IgD-negative memory B cell (primary cell): ENCODE measurements around the gene SERTAD1. TPM values are rescaled to one million over a fixed set of nuclear protein-coding genes. Genes with fewer than 3 reads are reported as not detected.

Experiments used
- H3K27ac Mint-ChIP-seq, 3 donors: one replicate each; pipeline ENCODE4 v1.8.0; 2020 to 2022; ENCODE audit warnings: mild to moderate bottlenecking in 3 of 3, mixed read lengths in 3 of 3, moderate library complexity in 1 of 3
- H3K27me3 Mint-ChIP-seq: one replicate; pipeline ENCODE4 v1.8.0; 2021; ENCODE audit warnings: mixed read lengths
- H3K36me3 Mint-ChIP-seq: one replicate; pipeline ENCODE4 v1.8.0; 2020; ENCODE audit warnings: mild to moderate bottlenecking, mixed read lengths
- H3K4me1 Mint-ChIP-seq, 3 donors: one replicate each; pipeline ENCODE4 v1.8.0; 2020 to 2022; ENCODE audit warnings: mixed read lengths in 3 of 3, mild to moderate bottlenecking in 1 of 3
- H3K4me3 Mint-ChIP-seq, 4 donors: one replicate each; pipeline ENCODE4 v1.8.0; 2020 to 2022; ENCODE audit warnings: mild to moderate bottlenecking in 4 of 4, mixed read lengths in 4 of 4, moderate library complexity in 3 of 4
- H3K9me3 Mint-ChIP-seq, 3 donors: one replicate each; pipeline ENCODE4 v1.8.0; 2020 to 2021; ENCODE audit warnings: mixed read lengths in 3 of 3, mild to moderate bottlenecking in 1 of 3
- polyA plus RNA-seq: library from polyadenylated mRNA; unstranded; fragments of 300-500 nt; fragmentation: Illumina TruSeq; gene quantifications from one replicate; pipeline ENCODE4 v1.2.3, GENCODE V29; 2021

SERTAD1 gene
- polyA plus RNA-seq, 1 donor from 2014 or later, result 13.2 TPM

GRCh38 chr19:40420766-40421765, 4.7 kb downstream of the SERTAD1 start:
- Mint-ChIP-seq H3K36me3 (no peaks in the 10 kb centered on the region), H3K27me3 (no peaks in the 10 kb centered on the region), H3K9me3 (no peaks in the 10 kb centered on the region), H3K27ac (peak overlapping the region; percentile 84 to 88 (median 85)), H3K4me1 (peaks cover 14 to 21% (median 18%) of the 10 kb centered on the region in 3 donors), H3K4me3 (peak overlapping the region; percentile 80 to 91 (median 89))

GRCh38 chr19:40420451-40420765, 5.4 kb downstream of the SERTAD1 start:
- H3K36me3 Mint-ChIP-seq, result no peaks in the 10 kb centered on the region
- no peaks in the 10 kb centered on the region for H3K9me3 Mint-ChIP-seq
- H3K4me1 Mint-ChIP-seq, result peaks cover 8 to 18% (median 18%) of the 10 kb centered on the region in 3 donors
- no peaks in the 10 kb centered on the region for H3K27me3 Mint-ChIP-seq
- peak overlapping the region; percentile 84 to 88 (median 85) for H3K27ac Mint-ChIP-seq
- H3K4me3 Mint-ChIP-seq, result peak overlapping the region; percentile 80 to 91 (median 89)

DNA sequence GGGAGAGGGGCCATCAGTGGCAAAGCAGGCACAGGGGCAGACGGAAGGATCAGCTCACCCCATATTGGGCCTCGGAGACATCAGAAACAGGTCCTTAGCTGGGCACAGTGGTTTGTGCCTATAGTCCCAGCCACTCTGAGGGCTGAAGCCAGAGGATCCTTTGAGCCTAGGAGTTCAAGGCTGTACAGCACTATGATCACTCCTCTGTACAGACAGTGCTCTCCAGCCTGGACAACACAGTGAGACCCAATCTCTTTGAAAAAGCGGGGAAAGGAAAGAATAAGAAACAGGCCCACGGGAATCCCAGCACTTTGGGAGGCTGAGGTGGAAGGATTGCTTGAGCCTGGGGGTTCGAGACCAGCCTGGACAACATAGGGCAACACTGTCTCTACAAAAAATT, 6.0 kb downstream of the SERTAD1 start:
- H3K27ac Mint-ChIP-seq, result peak overlapping the region in 1 of 3 donors; percentile 44
- H3K27me3 Mint-ChIP-seq, result no peaks in the 10 kb centered on the region
- peaks cover 8 to 17% (median 16%) of the 10 kb centered on the region in 3 donors for H3K4me1 Mint-ChIP-seq
- H3K9me3 Mint-ChIP-seq, result no peaks in the 10 kb centered on the region
- H3K36me3 Mint-ChIP-seq, result no peaks in the 10 kb centered on the region
- H3K4me3 Mint-ChIP-seq, result peak overlapping the region in 3 of 4 donors; percentile 46 to 80 (median 78)

DNA sequence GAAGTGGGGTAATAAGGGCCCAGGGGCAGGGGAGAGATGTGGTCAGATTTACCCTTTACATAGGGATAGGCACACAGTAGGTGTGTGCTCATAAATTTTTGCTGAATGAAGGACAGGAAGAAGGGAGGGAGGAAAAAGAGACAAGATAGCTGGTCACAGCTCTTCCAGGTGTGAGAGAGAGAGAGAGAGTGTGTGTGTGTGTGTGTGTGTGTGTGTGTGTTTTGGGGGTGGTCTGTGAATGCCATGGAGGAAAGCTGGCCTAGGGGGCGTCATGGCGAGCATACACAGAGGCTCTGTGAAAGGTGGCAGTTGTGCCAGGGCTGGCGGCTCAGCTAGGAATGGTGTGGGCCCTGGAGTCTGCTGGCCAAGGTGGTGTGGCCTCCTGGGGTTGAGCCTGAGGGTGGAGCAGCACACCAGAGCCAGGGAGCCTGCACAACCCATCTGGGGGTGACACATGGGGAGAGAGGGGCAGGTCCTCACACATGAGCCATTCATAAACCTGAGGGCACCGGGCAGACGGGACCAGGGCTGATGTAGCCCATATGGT, 6.7 kb downstream of the SERTAD1 start:
- Mint-ChIP-seq H3K27me3 (no peaks in the 10 kb centered on the region), H3K4me1 (peaks cover 8 to 12% (median 11%) of the 10 kb centered on the region in 3 donors), H3K4me3 (peak overlapping the region in 3 of 4 donors; percentile 6 to 80 (median 46)), H3K27ac (peak overlapping the region in 2 of 3 donors; percentile 44 to 45), H3K36me3 (no peaks in the 10 kb centered on the region), H3K9me3 (no peaks in the 10 kb centered on the region)

GRCh38 chr19:40418040-40418439, 7.8 kb downstream of the SERTAD1 start:
- peaks cover 8 to 11% (median 11%) of the 10 kb centered on the region in 3 donors for H3K4me1 Mint-ChIP-seq
- H3K4me3 Mint-ChIP-seq, result peak overlapping the region in 2 of 4 donors; percentile 80 to 89
- no peaks in the 10 kb centered on the region for H3K9me3 Mint-ChIP-seq
- H3K27me3 Mint-ChIP-seq, result no peaks in the 10 kb centered on the region
- peak overlapping the region in 1 of 3 donors; percentile 60 for H3K27ac Mint-ChIP-seq
- H3K36me3 Mint-ChIP-seq, result no peaks in the 10 kb centered on the region

GRCh38 chr19:40417643-40417981, 8.2 kb downstream of the SERTAD1 start:
- H3K27ac Mint-ChIP-seq, result no peak overlapping the region
- peaks cover 8 to 11% (median 11%) of the 10 kb centered on the region in 3 donors for H3K4me1 Mint-ChIP-seq
- H3K27me3 Mint-ChIP-seq, result no peaks in the 10 kb centered on the region
- no peaks in the 10 kb centered on the region for H3K9me3 Mint-ChIP-seq
- no peaks in the 10 kb centered on the region for H3K36me3 Mint-ChIP-seq
- H3K4me3 Mint-ChIP-seq, result peak overlapping the region in 1 of 4 donors; percentile 89

- no peaks in the 10 kb centered on the region for H3K36me3 Mint-ChIP-seq
Measured at GRCh38 chr19:40416918-40417642, 8.7 kb downstream of the SERTAD1 start.

GRCh38 chr19:40415768-40416167, 10.0 kb downstream of the SERTAD1 start:
- H3K9me3 Mint-ChIP-seq, result no peaks in the 10 kb centered on the region
- H3K36me3 Mint-ChIP-seq, result no peaks in the 10 kb centered on the region
- peak overlapping the region in 1 of 3 donors; percentile 80 for H3K27ac Mint-ChIP-seq
- H3K27me3 Mint-ChIP-seq, result peaks cover 1% of the 10 kb centered on the region
- H3K4me3 Mint-ChIP-seq, result peak overlapping the region in 1 of 4 donors; percentile 1
- peaks cover 7 to 17% (median 9%) of the 10 kb centered on the region in 3 donors for H3K4me1 Mint-ChIP-seq

More at GRCh38 chr19:40416918-40417642, 8.7 kb downstream of the SERTAD1 start:
- peak overlapping the region in 3 of 4 donors; percentile 3 to 56 (median 19) for H3K4me3 Mint-ChIP-seq
- H3K9me3 Mint-ChIP-seq, result no peaks in the 10 kb centered on the region
- peaks cover 4 to 9% (median 7%) of the 10 kb centered on the region in 3 donors for H3K4me1 Mint-ChIP-seq
- H3K27me3 Mint-ChIP-seq, result no peaks in the 10 kb centered on the region
- peak overlapping the region in 1 of 3 donors; percentile 88 for H3K27ac Mint-ChIP-seq

GRCh38 chr19:40414542-40415535, 11.0 kb downstream of the SERTAD1 start:
- H3K4me1 Mint-ChIP-seq, result peaks cover 7 to 17% (median 9%) of the 10 kb centered on the region in 3 donors
- H3K36me3 Mint-ChIP-seq, result no peaks in the 10 kb centered on the region
- no peaks in the 10 kb centered on the region for H3K9me3 Mint-ChIP-seq
- peaks cover 1% of the 10 kb centered on the region for H3K27me3 Mint-ChIP-seq
- H3K27ac Mint-ChIP-seq, result no peak overlapping the region
- no peak overlapping the region for H3K4me3 Mint-ChIP-seq

- Mint-ChIP-seq H3K27me3 (peaks cover 1% of the 10 kb centered on the region), H3K4me3 (peak within 1 kb of the TSS in 1 of 4 donors; percentile 65), H3K27ac (no peak within 1 kb of the TSS), H3K9me3 (no peaks in the 10 kb centered on the region), H3K4me1 (peaks cover 7 to 18% (median 9%) of the 10 kb centered on the region in 3 donors), H3K36me3 (no peaks in the 10 kb centered on the region)
Measured at GRCh38 chr19:40413291-40413845, 12.4 kb downstream of the SERTAD1 start, which contains the start of gene PRX. Gene PRX (minus strand): TSS chr19:40413378. CDS start chr19:40407932, 5,446 bp downstream.

DNA sequence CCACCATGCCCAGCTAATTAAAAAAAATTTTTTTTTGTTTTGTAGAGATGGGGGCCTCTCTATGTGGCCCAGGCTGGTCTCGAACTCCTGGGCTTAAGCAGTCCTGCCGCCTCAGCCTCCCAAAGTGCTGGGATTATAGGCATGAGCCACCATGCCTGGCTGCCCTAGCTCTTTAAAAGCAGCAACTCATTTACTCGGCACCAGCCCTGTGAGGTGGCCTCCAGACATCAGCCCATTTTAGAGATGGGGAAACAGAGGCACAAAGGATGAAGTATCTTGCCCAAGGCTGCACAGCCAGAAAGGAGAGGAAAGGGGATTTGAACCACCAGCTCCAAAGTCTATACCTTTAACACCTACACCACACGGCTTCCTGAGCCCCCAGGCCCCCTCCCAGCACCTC, 12.9 kb downstream of the SERTAD1 start:
- Mint-ChIP-seq H3K4me1 (peaks cover 7 to 22% (median 13%) of the 10 kb centered on the region in 3 donors), H3K27me3 (peaks cover 1% of the 10 kb centered on the region), H3K27ac (no peak overlapping the region), H3K9me3 (no peaks in the 10 kb centered on the region), H3K36me3 (no peaks in the 10 kb centered on the region), H3K4me3 (no peak overlapping the region)

- Mint-ChIP-seq H3K27ac (peak overlapping the region in 2 of 3 donors; percentile 46 to 93), H3K36me3 (no peaks in the 10 kb centered on the region), H3K27me3 (peaks cover 1% of the 10 kb centered on the region)
Measured at GRCh38 chr19:40411958-40412499, 13.8 kb downstream of the SERTAD1 start.

GRCh38 chr19:40411125-40411842, 14.5 kb downstream of the SERTAD1 start:
- H3K4me1 Mint-ChIP-seq, result peaks cover 7 to 20% (median 17%) of the 10 kb centered on the region in 3 donors
- H3K9me3 Mint-ChIP-seq, result no peaks in the 10 kb centered on the region
- peak overlapping the region; percentile 6 to 75 (median 54) for H3K4me3 Mint-ChIP-seq
- no peaks in the 10 kb centered on the region for H3K36me3 Mint-ChIP-seq
- H3K27me3 Mint-ChIP-seq, result peaks cover 1% of the 10 kb centered on the region
- peak overlapping the region in 2 of 3 donors; percentile 46 to 93 for H3K27ac Mint-ChIP-seq

More at GRCh38 chr19:40411958-40412499, 13.8 kb downstream of the SERTAD1 start:
- H3K4me1 Mint-ChIP-seq, result peaks cover 7 to 23% (median 17%) of the 10 kb centered on the region in 3 donors
- peak overlapping the region in 1 of 4 donors; percentile 65 for H3K4me3 Mint-ChIP-seq
- no peaks in the 10 kb centered on the region for H3K9me3 Mint-ChIP-seq
